Transverse colon (tissue), 4 donors: Measurements from ENCODE around the gene DEFB114. TPM values are rescaled to one million over a fixed set of nuclear protein-coding genes. Genes with fewer than 3 reads are reported as not detected.

Experiments used
- DNase-seq: peaks from one replicate; pipeline ENCODE4 v3.0.0-alpha.2; 2019
- H3K27ac ChIP-seq, 4 donors: fragments of 200-600 bp; sonication (generic); 2 replicates each; pipeline ENCODE4 v1.5.1; 2016 to 2018; ENCODE audit warnings: inconsistent platforms in 4 of 4
- H3K27me3 ChIP-seq: fragments of 200-600 bp; sonication (generic); 2 replicates; pipeline ENCODE4 v1.5.1; 2017; ENCODE audit warnings: inconsistent platforms
- H3K36me3 ChIP-seq, 4 donors: fragments of 200-600 bp; sonication (generic); 2 replicates each; pipeline ENCODE4 v1.5.1; 2017 to 2019; ENCODE audit warnings: inconsistent platforms in 4 of 4
- H3K4me1 ChIP-seq, 4 donors: fragments of 200-600 bp; sonication (generic); 2 replicates each; pipeline ENCODE4 v1.5.1; 2017 to 2020; ENCODE audit warnings: inconsistent platforms in 4 of 4
- H3K4me3 ChIP-seq, 4 donors: fragments of 200-600 bp; sonication (generic); 1 replicate in 1 of 4; 2 replicates in 3 of 4; pipeline versions ENCODE4 v1.5.1 to v1.6.1; 2017 to 2019; ENCODE audit warnings: inconsistent platforms in 4 of 4
- H3K9me3 ChIP-seq, 2 donors: fragments of 200-600 bp; sonication (generic); 2 replicates each; pipeline ENCODE4 v1.5.1; 2017 to 2019; ENCODE audit warnings: inconsistent platforms in 2 of 2
- CTCF ChIP-seq, 5 experiments: fragments of 200-600 bp in 3 of 5; fragments of 450-650 bp in 2 of 5; sonication (generic) in 3 of 5; IDR thresholded peaks; 1 replicate in 2 of 5; 2 replicates in 3 of 5; pipeline ENCODE4 v1.5.1; 2016 to 2017; ENCODE audit warnings: antibody characterized with exemption in 5 of 5, inconsistent platforms in 3 of 5, mild to moderate bottlenecking in 2 of 5, moderate library complexity in 1 of 5
- EP300 ChIP-seq: sonication (generic); formaldehyde crosslinking; IDR thresholded peaks from one replicate; pipeline ENCODE4 v1.6.1; 2017; ENCODE audit warnings: antibody characterized with exemption, low read depth
- POLR2A ChIP-seq: fragments of 450-650 bp; IDR thresholded peaks from one replicate; pipeline ENCODE4 v1.6.1; 2016; ENCODE audit warnings: antibody characterized with exemption, mild to moderate bottlenecking, moderate library complexity
- POLR2AphosphoS5 ChIP-seq, 3 donors: sonication (generic); formaldehyde crosslinking; IDR thresholded peaks; one replicate each; pipeline ENCODE4 v1.6.1; 2016; ENCODE audit warnings: antibody characterized with exemption in 3 of 3
- whole genome bisulfite sequencing, 2 donors: methylation state at CpG; one replicate each; pipeline ENCODE4 v1.1.5; 2018; ENCODE audit warnings: low coverage in 1 of 2; 5-methylcytosine and 5-hydroxymethylcytosine counted together
- in situ Hi-C, 4 donors: fragments of 200-750 bp; cut with MboI; loops; one replicate each; pipeline versions ENCODE4 v1.15.0 to v1.15.1; 2017; ENCODE audit warnings: low sequenced_read_pairs in 3 of 4, low pct_ligation_motif_present in 1 of 4, low pct_unique_long_range_greater_than_20kb in 1 of 4
- intact Hi-C: fragments of 100-400 bp; cut with DNase I; formaldehyde crosslinking; loops from one replicate; pipeline ENCODE4 v1.15.1; 2023; ENCODE audit warnings: low total_unique reads
- total RNA-seq, 4 donors: library from RNA; depleted of rRNA; stranded (reverse); fragments of >200 nt; gene quantifications; one replicate each; pipeline ENCODE4 v1.1.0, GENCODE V29; 2016

DEFB114 gene
- total RNA-seq, 4 donors from 2014 or later: not detected

- Histone ChIP-seq H3K4me1 (no peaks in the 10 kb centered on the region), H3K27me3 (no peaks in the 10 kb centered on the region), H3K27ac (no peak overlapping the region), H3K9me3 (no peaks in the 10 kb centered on the region), H3K4me3 (no peak overlapping the region), H3K36me3 (no peaks in the 10 kb centered on the region)
- intact Hi-C loops: no loop called here
- no peak for TF ChIP-seq EP300
- no peak for TF ChIP-seq POLR2A
- no peak for TF ChIP-seq POLR2AphosphoS5 (IDR thresholded peaks at IDR 0.05)
- no peak for TF ChIP-seq CTCF (IDR thresholded peaks at IDR 0.05)
- in situ Hi-C loops: no loop called here
- 50% methylated on average over 3 of the region's 3 CpGs; no CpG with 5 or more reads in 1 of the 2 donors for whole genome bisulfite sequencing, 2 donors
- DNase-seq: no peak
These were observed 23.9 kb downstream of the DEFB114 start for GRCh38 chr6:49939993-49940498.

GRCh38 chr6:49937811-49938210, 26.2 kb downstream of the DEFB114 start:
- Histone ChIP-seq H3K36me3 (no peaks in the 10 kb centered on the region), H3K4me1 (no peaks in the 10 kb centered on the region), H3K9me3 (no peaks in the 10 kb centered on the region), H3K4me3 (no peak overlapping the region), H3K27me3 (no peaks in the 10 kb centered on the region), H3K27ac (no peak overlapping the region)
- DNase-seq: no peak
- intact Hi-C loops: no loop called here
- TF ChIP-seq POLR2A: no peak
- TF ChIP-seq POLR2AphosphoS5 (IDR thresholded peaks at IDR 0.05): no peak
- no peak for TF ChIP-seq EP300
- TF ChIP-seq CTCF (IDR thresholded peaks at IDR 0.05): no peak
- in situ Hi-C loops: no loop called here

GRCh38 chr6:49937017-49937416, 26.9 kb downstream of the DEFB114 start:
- H3K4me1 ChIP-seq: no peaks in the 10 kb centered on the region

GRCh38 chr6:49935387-49935786, 28.6 kb downstream of the DEFB114 start:
- H3K4me3 ChIP-seq: no peak overlapping the region
- H3K4me1 ChIP-seq: no peaks in the 10 kb centered on the region
- WGBS, 2 donors: 67 to 84% methylated on average over 3 of the region's 3 CpGs
- no peak overlapping the region for H3K27ac ChIP-seq
- no peaks in the 10 kb centered on the region for H3K36me3 ChIP-seq
- in situ Hi-C loops (no loop called here), intact Hi-C loops (no loop called here)
- no peaks in the 10 kb centered on the region for H3K27me3 ChIP-seq
- no peak for DNase-seq
- no peak for TF ChIP-seq POLR2A
- TF ChIP-seq CTCF (IDR thresholded peaks at IDR 0.05): no peak
- TF ChIP-seq POLR2AphosphoS5 (IDR thresholded peaks at IDR 0.05): no peak
- TF ChIP-seq EP300: no peak
- no peaks in the 10 kb centered on the region for H3K9me3 ChIP-seq

More at GRCh38 chr6:49937017-49937416, 26.9 kb downstream of the DEFB114 start:
- no peaks in the 10 kb centered on the region for H3K27me3 ChIP-seq
- DNase-seq: no peak
- intact Hi-C loops: no loop called here
- no peak for TF ChIP-seq POLR2AphosphoS5 (IDR thresholded peaks at IDR 0.05)
- TF ChIP-seq CTCF (IDR thresholded peaks at IDR 0.05): no peak
- TF ChIP-seq EP300: no peak
- TF ChIP-seq POLR2A: no peak
- H3K27ac ChIP-seq: no peak overlapping the region
- in situ Hi-C loops: no loop called here
- no peaks in the 10 kb centered on the region for H3K36me3 ChIP-seq
- no peaks in the 10 kb centered on the region for H3K9me3 ChIP-seq
- no peak overlapping the region for H3K4me3 ChIP-seq
- 66 to 70% methylated on average over 2 of the region's 2 CpGs for WGBS, 2 donors
